Activated CD4-positive, alpha-beta T cell treated with anti-CD3 and anti-CD28 coated beads, Interleukin-2, amount 10 ng/mL, durations not matched to agents 7 days and 5 days (primary cell): Measurements from ENCODE around the gene RAP1GDS1. TPM values are rescaled to one million over a fixed set of nuclear protein-coding genes. Genes with fewer than 3 reads are reported as not detected.
"Not testable (repeated sequence)": the region's sequence is repeated elsewhere in the genome, so short reads cannot be mapped to it uniquely, and the experiment has no call there.

ENCODE experiments used
- CTCF ChIA-PET: fragments of 350-600 bp; sonication (Branson Sonifier 250); formaldehyde crosslinking; loops from one replicate; lab custom pipeline; 2021; ENCODE audit warnings: antibody characterized with exemption; lab: Charles Lee
- POLR2A ChIA-PET: fragments of 350-600 bp; sonication (Branson Sonifier 250); formaldehyde crosslinking; loops from one replicate; lab custom pipeline; 2021; ENCODE audit warnings: antibody characterized with exemption; lab: Charles Lee
- DNase-seq: peaks from one replicate; pipeline ENCODE4 v3.0.0-alpha.2; 2020
- H3K27ac Mint-ChIP-seq: one replicate; pipeline ENCODE4 v1.8.0; 2021; ENCODE audit warnings: mild to moderate bottlenecking, moderate library complexity, mixed read lengths
- H3K27me3 Mint-ChIP-seq: one replicate; pipeline ENCODE4 v1.8.0; 2021; ENCODE audit warnings: mixed read lengths
- H3K36me3 Mint-ChIP-seq: one replicate; pipeline ENCODE4 v1.8.0; 2021; ENCODE audit warnings: low read depth, mixed read lengths
- H3K4me1 Mint-ChIP-seq: one replicate; pipeline ENCODE4 v1.8.0; 2021; ENCODE audit warnings: mixed read lengths
- H3K4me3 Mint-ChIP-seq: one replicate; pipeline ENCODE4 v1.8.0; 2021; ENCODE audit warnings: mild to moderate bottlenecking, moderate library complexity, mixed read lengths
- H3K9me3 Mint-ChIP-seq: one replicate; pipeline ENCODE4 v1.8.0; 2021; ENCODE audit warnings: mixed read lengths
- total RNA-seq, 2 experiments: library from RNA; stranded (reverse); gene quantifications; one replicate each; pipeline ENCODE4 v1.2.3, GENCODE V29; 2021

The RAP1GDS1 gene
- total RNA-seq, 2 experiments from 2014 or later = 49.9 to 55.4 TPM

DNA sequence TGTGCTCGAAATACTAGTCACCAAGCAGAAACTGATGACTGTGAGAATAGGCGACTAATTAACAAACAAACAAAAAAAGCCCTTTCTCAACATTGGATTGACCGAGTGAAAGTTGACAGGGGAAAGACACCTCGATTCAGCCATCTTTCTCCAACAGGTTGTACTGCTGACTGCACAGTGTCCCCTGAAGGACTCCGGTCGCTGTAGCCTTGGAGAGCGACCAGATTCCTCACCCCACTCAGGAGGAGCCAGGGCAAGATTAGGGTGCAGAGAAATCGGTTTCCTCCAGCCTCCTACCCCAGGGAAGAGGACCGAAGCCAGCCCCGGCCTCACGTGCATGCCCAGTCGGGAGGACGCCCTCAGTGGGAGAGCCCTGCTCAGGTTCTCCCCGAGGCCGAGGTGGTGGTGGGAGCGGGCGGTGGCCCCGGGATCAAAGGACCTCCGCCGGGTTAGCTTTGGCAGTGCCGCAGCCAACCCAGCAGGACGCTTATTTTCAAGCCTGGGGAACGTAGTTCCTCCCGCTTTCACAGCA lies 1.1 kb upstream of the RAP1GDS1 start:
- peak overlapping the region; percentile 97 for H3K27ac Mint-ChIP-seq
- H3K4me1 Mint-ChIP-seq = peaks cover 44% of the 10 kb centered on the region
- ChIA-PET CTCF (interaction anchor here (1.1 kb wide), 2 partner anchors 10 to 735 kb away, joined by 3 to 5 read pairs; partner anchors contain the start of gene METAP1), POLR2A (no interaction called here)
- DNase-seq = peak; percentile 40
- H3K4me3 Mint-ChIP-seq = peak overlapping the region; percentile 94
- H3K9me3 Mint-ChIP-seq = no peaks in the 10 kb centered on the region
- H3K27me3 Mint-ChIP-seq = no peaks in the 10 kb centered on the region
- H3K36me3 Mint-ChIP-seq = peaks cover 11% of the 10 kb centered on the region

DNA sequence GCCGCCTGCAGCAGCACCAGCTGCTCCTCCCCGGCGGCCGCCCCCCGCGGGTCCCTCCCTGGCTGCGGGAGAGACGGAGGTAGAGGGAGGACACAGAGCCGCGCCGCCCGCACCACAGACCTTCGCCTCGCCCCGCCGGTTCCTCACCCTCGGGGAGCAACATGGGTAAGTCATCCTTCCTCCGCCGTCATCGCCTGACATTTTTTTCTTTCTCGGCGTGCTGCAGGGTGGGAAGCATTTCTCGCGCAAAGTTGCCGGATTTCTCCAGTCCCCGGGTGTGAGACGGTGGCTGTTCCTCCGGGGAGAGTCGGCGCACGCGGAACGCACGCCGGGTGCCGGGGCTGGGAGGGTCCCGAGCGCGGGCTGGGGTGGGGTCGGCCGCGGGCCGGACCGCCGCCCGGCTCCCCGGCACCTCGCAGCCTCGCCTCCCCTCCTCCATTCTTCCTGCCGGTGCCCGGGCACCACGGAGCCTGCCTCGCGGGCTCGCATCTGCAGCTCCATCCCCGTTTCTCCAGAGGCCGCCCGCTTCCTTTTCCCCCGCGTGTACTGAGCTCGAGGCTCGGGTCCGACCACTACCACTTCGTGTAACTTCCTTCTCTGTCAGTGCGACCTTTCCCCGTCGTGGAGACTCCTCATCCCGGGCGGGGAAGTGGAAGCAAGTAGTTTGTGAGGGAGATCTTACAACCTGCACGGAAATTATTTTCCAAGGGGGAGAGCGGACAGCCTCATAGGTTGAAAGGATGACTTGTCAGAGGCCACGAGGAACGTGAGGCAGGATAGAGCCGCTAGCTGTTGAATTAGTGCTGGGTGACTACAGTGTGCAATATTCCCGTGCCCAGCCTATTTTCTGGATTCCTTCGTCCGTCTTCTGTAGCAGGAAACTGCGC lies 464 bp downstream of the RAP1GDS1 start:
- Mint-ChIP-seq H3K4me1 (peaks cover 50% of the 10 kb centered on the region), H3K4me3 (peak overlapping the region; percentile 91), H3K9me3 (no peaks in the 10 kb centered on the region), H3K36me3 (peaks cover 16% of the 10 kb centered on the region), H3K27me3 (no peaks in the 10 kb centered on the region), H3K27ac (peak overlapping the region; percentile 95)
- ChIA-PET CTCF (interaction anchor here (1.1 to 2.4 kb wide), 4 partner anchors 9 to 734 kb away, joined by 5 to 10 read pairs (median 6); partner anchors contain the start of gene METAP1), POLR2A (interaction anchor here (1.0 to 1.6 kb wide), 2 partner anchors 28 to 826 kb away, joined by 3 to 4 read pairs; no protein-coding TSS in a partner anchor)
- DNase-seq = peak; percentile 76

DNA sequence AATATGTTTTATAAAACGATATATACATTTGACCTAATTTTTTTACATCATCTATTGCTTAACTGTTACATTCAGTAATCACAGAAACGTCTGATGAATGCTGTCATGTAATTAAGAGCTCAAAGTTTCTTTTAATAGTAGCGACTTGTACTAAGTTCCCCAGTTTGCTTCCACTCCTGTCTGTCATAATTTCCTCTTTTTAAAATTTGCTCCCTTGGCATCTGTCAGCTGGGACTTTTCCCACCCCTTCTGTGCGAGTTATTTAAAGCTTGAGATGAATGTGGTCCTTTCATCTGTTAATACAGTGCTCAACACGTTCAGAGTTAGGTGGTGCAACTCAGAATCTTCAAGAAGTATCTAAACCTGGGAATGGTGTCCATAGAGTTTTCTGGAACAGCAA lies 1.2 kb downstream of the RAP1GDS1 start:
- Mint-ChIP-seq H3K27me3 (no peaks in the 10 kb centered on the region), H3K27ac (peak overlapping the region; percentile 95), H3K9me3 (peaks cover 3% of the 10 kb centered on the region), H3K4me1 (peaks cover 51% of the 10 kb centered on the region), H3K4me3 (peak overlapping the region; percentile 91), H3K36me3 (peaks cover 22% of the 10 kb centered on the region)
- ChIA-PET CTCF (interaction anchor here (1.7 to 2.4 kb wide), 3 partner anchors 8 to 12 kb away, joined by 5 to 10 read pairs (median 6); no protein-coding TSS in a partner anchor), POLR2A (no interaction called here)
- no peak for DNase-seq

DNA sequence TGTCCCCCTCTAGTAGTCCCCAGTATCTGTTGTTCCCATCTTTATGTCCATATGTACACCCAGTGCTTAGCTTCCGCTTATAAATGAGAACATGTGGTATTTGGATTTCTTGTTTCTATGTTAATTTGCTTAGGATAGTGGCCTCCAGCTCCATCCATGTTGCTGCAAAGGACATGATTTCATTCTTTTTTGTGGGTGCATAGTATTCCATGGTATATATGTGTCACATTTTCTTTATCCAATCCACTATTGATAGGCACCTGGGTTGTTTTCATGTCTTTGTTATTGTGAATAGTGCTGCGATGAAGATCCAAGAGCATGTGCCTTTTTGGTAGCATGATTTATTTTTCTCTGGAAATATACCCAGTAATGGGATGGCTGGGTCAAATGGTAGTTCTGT lies 6.3 kb downstream of the RAP1GDS1 start:
- H3K4me3 Mint-ChIP-seq = no peak overlapping the region
- H3K9me3 Mint-ChIP-seq = peaks cover 21% of the 10 kb centered on the region
- H3K27ac Mint-ChIP-seq = no peak overlapping the region
- DNase-seq = no peak
- no peaks in the 10 kb centered on the region for H3K27me3 Mint-ChIP-seq
- H3K4me1 Mint-ChIP-seq = peaks cover 37% of the 10 kb centered on the region
- POLR2A ChIA-PET = no interaction called here
- peaks cover 57% of the 10 kb centered on the region for H3K36me3 Mint-ChIP-seq
- CTCF ChIA-PET = interaction anchor here (0.6 kb wide), 1 partner anchor 133 kb away, joined by 3 read pairs; no protein-coding TSS in a partner anchor

DNA sequence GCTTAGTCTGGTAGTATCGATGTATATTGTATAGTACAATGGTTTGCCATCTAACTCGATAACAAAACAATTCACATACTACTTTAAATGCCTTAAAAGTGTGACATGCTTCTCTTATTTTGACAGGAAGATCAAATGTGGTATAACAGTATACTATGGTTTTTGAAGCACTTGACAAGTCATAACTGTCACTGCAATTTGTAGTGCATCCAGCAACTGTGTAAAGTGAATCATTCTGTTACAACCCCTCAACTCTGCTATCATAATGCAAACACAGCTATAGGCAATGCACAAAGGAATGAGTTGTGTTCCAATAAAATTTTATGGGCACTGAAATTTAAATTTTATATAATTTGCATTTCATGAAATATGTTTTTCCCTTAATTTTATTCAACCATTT lies 14.0 kb downstream of the RAP1GDS1 start:
- no peak for DNase-seq
- Mint-ChIP-seq H3K4me3 (no peak overlapping the region), H3K4me1 (peaks cover 12% of the 10 kb centered on the region), H3K27ac (no peak overlapping the region), H3K36me3 (peaks cover 57% of the 10 kb centered on the region), H3K27me3 (no peaks in the 10 kb centered on the region), H3K9me3 (peaks cover 41% of the 10 kb centered on the region)
- POLR2A ChIA-PET = interaction anchor here (0.6 kb wide), 1 partner anchor 75 kb away, joined by 8 read pairs; no protein-coding TSS in a partner anchor
- CTCF ChIA-PET = interaction anchor here (1.2 to 1.4 kb wide), 2 partner anchors 8 to 13 kb away, joined by 3 to 6 read pairs; partner anchors contain the start of gene RAP1GDS1

DNA sequence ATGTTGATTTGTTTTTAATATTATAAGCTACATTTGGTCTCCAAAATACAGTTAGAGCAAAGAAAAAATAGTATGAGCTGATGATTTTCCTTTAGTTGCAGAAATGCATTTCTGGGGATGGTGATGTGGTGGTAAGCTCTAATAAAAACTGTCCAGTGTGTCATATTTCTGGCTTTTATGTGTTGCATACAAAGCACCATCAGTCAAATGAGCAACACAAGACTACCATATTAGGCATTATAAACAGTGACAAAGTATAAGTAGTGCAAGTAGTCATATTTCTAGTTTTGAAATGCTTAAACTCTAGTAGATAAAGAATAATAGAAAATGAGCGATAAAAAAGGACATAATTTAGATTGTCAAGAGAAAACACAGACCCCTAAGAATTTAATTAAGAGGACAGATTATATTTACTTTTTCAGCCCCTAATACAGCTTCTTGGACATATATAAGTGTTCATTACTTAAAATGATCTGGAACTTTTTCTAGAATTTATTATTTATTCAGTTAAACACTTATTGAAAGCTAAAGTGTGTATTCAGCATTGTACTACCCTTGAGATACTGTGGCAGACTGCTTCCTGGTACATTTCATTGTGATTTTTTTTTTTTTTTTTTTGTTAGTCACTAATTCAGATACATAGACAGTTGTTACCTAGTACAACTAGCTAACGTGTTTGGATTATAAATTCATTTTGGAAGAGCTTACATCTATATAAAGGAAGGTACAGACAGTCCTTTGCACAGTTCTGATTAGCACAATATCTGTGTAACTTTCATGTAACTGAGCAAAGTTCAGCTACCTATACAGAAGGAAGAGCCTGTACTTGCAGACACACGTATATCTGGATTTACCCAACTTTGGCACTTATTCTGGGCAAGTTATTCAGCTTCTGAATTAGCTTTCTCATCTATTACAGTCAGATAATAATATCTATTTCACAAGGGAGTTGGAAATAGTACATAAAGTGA lies 22.3 kb downstream of the RAP1GDS1 start:
- Mint-ChIP-seq H3K36me3 (peaks cover 20% of the 10 kb centered on the region), H3K9me3 (peaks cover 10% of the 10 kb centered on the region), H3K4me1 (peaks cover 19% of the 10 kb centered on the region), H3K27me3 (no peaks in the 10 kb centered on the region), H3K27ac (no peak overlapping the region), H3K4me3 (no peak overlapping the region)
- ChIA-PET CTCF (interaction anchor here (0.5 to 1.5 kb wide), 5 partner anchors 9 to 1346 kb away, joined by 3 read pairs; no protein-coding TSS in a partner anchor), POLR2A (interaction anchor here (0.7 kb wide), 1 partner anchor 28 kb away, joined by 5 read pairs; no protein-coding TSS in a partner anchor)
- no peak for DNase-seq

DNA sequence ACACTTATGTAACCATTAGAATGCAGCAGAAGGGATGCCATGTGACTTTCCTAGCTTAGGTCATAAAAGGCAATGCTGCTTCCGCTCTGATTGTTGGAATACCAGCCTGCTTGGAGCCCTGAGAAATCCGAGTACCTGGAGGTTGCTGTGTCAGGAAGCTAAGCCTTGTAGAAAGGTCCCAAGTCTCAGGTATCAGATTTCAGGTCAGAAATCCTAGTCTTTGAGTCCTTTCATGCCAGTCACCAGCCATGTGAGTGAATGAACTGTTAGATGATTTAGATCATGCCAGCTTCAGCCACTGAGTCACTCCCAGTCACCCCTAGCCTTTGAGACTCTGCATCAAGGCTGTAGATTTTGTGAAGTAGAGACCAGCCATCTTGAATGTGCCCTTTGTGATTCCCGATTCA lies 23.5 kb downstream of the RAP1GDS1 start:
- H3K27me3 Mint-ChIP-seq = no peaks in the 10 kb centered on the region
- H3K4me1 Mint-ChIP-seq = peaks cover 29% of the 10 kb centered on the region
- H3K4me3 Mint-ChIP-seq = no peak overlapping the region
- H3K27ac Mint-ChIP-seq = no peak overlapping the region
- ChIA-PET CTCF (interaction anchor here (1.5 kb wide), 1 partner anchor 8 kb away, joined by 3 read pairs; no protein-coding TSS in a partner anchor), POLR2A (interaction anchor here (0.6 kb wide), 1 partner anchor 644 kb away, joined by 3 read pairs; no protein-coding TSS in a partner anchor)
- DNase-seq = no peak
- H3K9me3 Mint-ChIP-seq = peaks cover 9% of the 10 kb centered on the region
- peaks cover 20% of the 10 kb centered on the region for H3K36me3 Mint-ChIP-seq

DNA sequence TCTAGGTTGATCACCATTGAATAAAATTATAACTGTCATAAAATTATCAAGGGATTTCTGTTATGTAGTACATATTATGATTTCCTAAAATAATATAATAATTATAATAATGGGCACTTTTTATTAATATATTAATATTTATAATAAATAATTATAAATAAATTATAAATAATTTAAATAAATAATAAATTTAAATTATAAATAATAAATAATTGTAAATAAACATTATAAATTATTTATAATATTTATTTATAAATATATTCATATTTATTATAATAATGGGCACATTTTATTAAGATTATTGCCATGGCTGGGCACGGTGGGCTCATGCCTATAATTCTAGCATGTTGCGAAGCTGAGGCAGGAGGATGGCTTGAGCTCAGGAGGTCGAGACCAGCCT lies 24.5 kb downstream of the RAP1GDS1 start:
- no peak overlapping the region for H3K27ac Mint-ChIP-seq
- ChIA-PET CTCF (no interaction called here), POLR2A (no interaction called here)
- no peak for DNase-seq
- peaks cover 7% of the 10 kb centered on the region for H3K9me3 Mint-ChIP-seq
- no peaks in the 10 kb centered on the region for H3K27me3 Mint-ChIP-seq
- H3K4me3 Mint-ChIP-seq = no peak overlapping the region
- peaks cover 38% of the 10 kb centered on the region for H3K4me1 Mint-ChIP-seq
- H3K36me3 Mint-ChIP-seq = peaks cover 15% of the 10 kb centered on the region

DNA sequence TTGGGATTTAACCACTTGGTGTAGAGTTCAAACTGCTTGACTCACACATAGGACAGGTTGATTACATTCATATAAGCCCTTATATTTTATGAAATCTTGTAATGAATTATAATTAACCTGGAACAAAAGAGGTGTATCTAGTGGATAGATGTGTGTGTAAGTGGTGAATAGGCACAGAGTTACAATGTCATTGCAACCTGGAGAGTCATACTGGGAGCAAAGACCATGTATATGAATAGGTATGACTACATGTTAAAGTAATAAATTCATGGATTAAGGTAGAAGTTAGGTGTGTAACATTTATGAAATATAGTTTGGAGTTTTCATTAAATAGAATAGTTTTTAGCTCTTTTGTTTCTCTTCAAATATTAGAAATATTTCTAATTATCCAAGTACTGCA lies 26.1 kb downstream of the RAP1GDS1 start:
- H3K4me1 Mint-ChIP-seq = peaks cover 36% of the 10 kb centered on the region
- peaks cover 7% of the 10 kb centered on the region for H3K9me3 Mint-ChIP-seq
- DNase-seq = no peak
- ChIA-PET CTCF (interaction anchor here (0.6 kb wide), 1 partner anchor 17 kb away, joined by 3 read pairs; no protein-coding TSS in a partner anchor), POLR2A (no interaction called here)
- H3K4me3 Mint-ChIP-seq = no peak overlapping the region
- no peak overlapping the region for H3K27ac Mint-ChIP-seq
- H3K27me3 Mint-ChIP-seq = no peaks in the 10 kb centered on the region
- peaks cover 7% of the 10 kb centered on the region for H3K36me3 Mint-ChIP-seq

DNA sequence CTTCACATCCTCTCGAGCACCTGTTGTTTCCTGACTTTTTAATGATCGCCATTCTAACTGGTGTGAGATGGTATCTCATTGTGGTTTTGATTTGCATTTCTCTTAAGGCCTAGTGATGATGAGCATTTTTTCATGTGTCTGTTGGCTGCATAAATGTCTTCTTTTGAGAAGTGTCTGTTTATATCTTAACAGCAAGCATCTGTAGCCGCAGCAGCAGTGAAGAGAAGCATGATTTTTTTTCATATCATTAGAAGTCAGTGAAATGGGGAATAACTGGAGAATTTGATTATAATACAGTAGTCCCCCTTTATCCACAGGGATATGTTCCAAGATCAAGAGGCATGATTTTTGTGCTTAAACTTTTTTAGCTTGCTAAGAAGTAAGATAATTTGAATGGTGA lies 27.5 kb downstream of the RAP1GDS1 start:
- CTCF ChIA-PET, H3K36me3 Mint-ChIP-seq: not testable (repeated sequence)
- H3K4me3 Mint-ChIP-seq = peak overlapping the region; percentile 2

DNA sequence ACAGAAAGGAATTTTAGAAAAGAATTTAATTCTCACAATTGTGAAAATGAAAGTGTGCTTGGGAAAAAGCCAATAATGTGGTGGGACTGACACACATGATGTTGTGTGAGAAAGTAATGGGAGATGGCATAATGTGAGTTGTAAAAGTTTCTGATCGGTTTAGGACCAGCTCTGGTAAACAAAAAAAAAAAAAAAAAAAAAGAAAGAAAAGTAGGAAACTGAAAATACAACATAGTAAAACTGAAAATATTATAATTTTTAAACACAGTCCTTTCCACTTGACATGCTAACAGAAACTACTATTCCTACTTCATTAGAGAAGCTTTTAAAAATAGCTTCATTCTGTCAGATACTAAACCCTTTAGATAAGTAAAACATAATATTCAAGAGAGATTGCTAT lies 28.2 kb downstream of the RAP1GDS1 start:
- Mint-ChIP-seq H3K4me1 (peaks cover 27% of the 10 kb centered on the region), H3K4me3 (peak overlapping the region; percentile 1), H3K36me3 (peaks cover 10% of the 10 kb centered on the region), H3K27ac (peak overlapping the region; percentile 41), H3K27me3 (no peaks in the 10 kb centered on the region), H3K9me3 (peaks cover 7% of the 10 kb centered on the region)
- DNase-seq = no peak
- POLR2A ChIA-PET = interaction anchor here (0.7 to 1.7 kb wide), 2 partner anchors 28 to 131 kb away, joined by 4 read pairs; partner anchors contain the start of gene RAP1GDS1
- CTCF ChIA-PET = no interaction called here

More for the DNA sequence above, 27.5 kb downstream of the RAP1GDS1 start:
- peak overlapping the region; percentile 16 for H3K27ac Mint-ChIP-seq
- peaks cover 27% of the 10 kb centered on the region for H3K4me1 Mint-ChIP-seq
- H3K27me3 Mint-ChIP-seq, H3K9me3 Mint-ChIP-seq, POLR2A ChIA-PET, DNase-seq: not testable (repeated sequence)
